K562 (cell line): Measurements from ENCODE around the gene C11orf42. TPM values are rescaled to one million over a fixed set of nuclear protein-coding genes. Genes with fewer than 3 reads are reported as not detected.
A peak's percentile ranks its signal among the peaks of the same experiment; 100 is the strongest.

Experiments used
- AFF4 ChIP-seq: sonication (generic); formaldehyde crosslinking; IDR thresholded peaks from 2 replicates; pipeline ENCODE4 v1.8.0; 2023; ENCODE audit warnings: mild to moderate bottlenecking, missing genetic modification reagents
- BCLAF1 ChIP-seq, 2 experiments: fragments of 450-650 bp in 1 of 2; IDR thresholded peaks; 2 replicates each; pipeline ENCODE4 v1.6.1; 2011 to 2017; ENCODE audit warnings: low read depth in 2 of 2, antibody characterized with exemption in 1 of 2, borderline replicate concordance in 1 of 2, low read length in 1 of 2, mild to moderate bottlenecking in 1 of 2, mixed read lengths in 1 of 2; ENCODE audit not compliant: control insufficient read depth in 1 of 2
- GTF2E2 ChIP-seq: fragments of 200-800 bp; sonication (Bioruptor generic); IDR thresholded peaks from 2 replicates; pipeline ENCODE4 v1.6.1; 2016; ENCODE audit warnings: missing genetic modification characterization, missing compliant biosample characterization
- IRF1 ChIP-seq: sonication (generic); formaldehyde crosslinking; IDR thresholded peaks from 2 replicates; pipeline ENCODE4 v1.8.0; 2022; ENCODE audit warnings: missing genetic modification reagents, mild to moderate bottlenecking, borderline replicate concordance
- JUN ChIP-seq, 2 experiments: sonication (generic) in 1 of 2; formaldehyde crosslinking in 1 of 2; IDR thresholded peaks; 2 replicates each; pipeline versions ENCODE4 v1.6.1 to v1.8.0; 2012 to 2022; ENCODE audit warnings: borderline replicate concordance in 2 of 2, mild to moderate bottlenecking in 2 of 2, improper control_type of control experiment in 1 of 2, low read depth in 1 of 2, low read length in 1 of 2, missing genetic modification reagents in 1 of 2
- KLF6 ChIP-seq: fragments of 250-450 bp; sonication (Bioruptor Pico); IDR thresholded peaks from 2 replicates; pipeline ENCODE4 v1.4.0; 2020; ENCODE audit warnings: mild to moderate bottlenecking, moderate library complexity, borderline replicate concordance
- MBD1 ChIP-seq: fragments of 250-450 bp; sonication (Bioruptor Pico); IDR thresholded peaks from 2 replicates; pipeline ENCODE4 v1.8.0; 2022; ENCODE audit warnings: inconsistent platforms
- RBM25 ChIP-seq: fragments of 200-400 bp; formaldehyde crosslinking; IDR thresholded peaks from 2 replicates; pipeline ENCODE4 v1.6.1; 2018; ENCODE audit warnings: low read length, low read depth, moderate library complexity; ENCODE audit not compliant: severe bottlenecking
- XRCC3 ChIP-seq: fragments of 450-650 bp; IDR thresholded peaks from 2 replicates; pipeline ENCODE4 v1.6.1; 2017; ENCODE audit warnings: mild to moderate bottlenecking, moderate library complexity
- YY1 ChIP-seq, 3 experiments: IDR thresholded peaks; 2 replicates each; pipeline ENCODE4 v1.6.1; 2011; ENCODE audit warnings: low read length in 2 of 3, mild to moderate bottlenecking in 2 of 3, moderate library complexity in 2 of 3, borderline replicate concordance in 1 of 3, control low read depth in 1 of 3, low read depth in 1 of 3; ENCODE audit not compliant: insufficient read depth in 3 of 3, insufficient replicate concordance in 2 of 3, control insufficient read depth in 1 of 3, insufficient read length in 1 of 3; ENCODE audit errors: extremely low read depth in 1 of 3
- ZNF3 ChIP-seq: fragments of 250-450 bp; sonication (Bioruptor Pico); IDR thresholded peaks from 2 replicates; pipeline ENCODE4 v1.5.0; 2021; ENCODE audit warnings: mild to moderate bottlenecking, moderate library complexity
- polyA plus RNA-seq, 8 experiments: library from polyadenylated mRNA; depleted of rRNA in 4 of 8; stranded (reverse) in 5 of 8; unstranded in 3 of 8; fragments of >200 nt; fragmentation: Nextera tagmentation in 2 of 8; fragmentation: Illumina TruSeq in 1 of 8; extraction: Ambion mirVana in 2 of 8; extraction: Trizol in 1 of 8; gene quantifications; 2 replicates each; pipeline versions ENCODE4 v1.2.1 to v1.2.3, GENCODE V29; 2011 to 2014; ENCODE audit warnings: inconsistent platforms in 1 of 8, missing spikeins in 1 of 8
- total RNA-seq, 7 experiments: library from RNA; depleted of rRNA in 6 of 7; stranded (reverse); fragments of >200 nt in 6 of 7; fragmentation: Illumina TruSeq in 2 of 7; extraction: Trizol in 2 of 7; gene quantifications; 2 replicates each; pipeline versions ENCODE4 v1.2.1 to v1.2.3, GENCODE V29; 2011 to 2021; ENCODE audit warnings: low replicate concordance in 1 of 7

Gene C11orf42
- total and polyA plus RNA-seq, 9 of the 15 experiments (the other 6 are each of a cell fraction or from before 2014, with no cell fraction given): not detected

GRCh38 chr11:6234387-6235107 lies 29.2 kb downstream of the C11orf42 start, which contains the start of gene FHIP1B (continued):
- no peak for TF ChIP-seq MBD1 (CRISPR knock-in tag)
- TF ChIP-seq RBM25: peak; percentile 77
- TF ChIP-seq ZNF3: no peak
- no peak for TF ChIP-seq IRF1 (CRISPR knock-in tag)
- no peak for TF ChIP-seq BCLAF1 (IDR thresholded peaks at IDR 0.05; ENCODE audit: borderline replicate concordance in 1 of 2, control insufficient read depth in 1 of 2, low read depth in 2 of 2, low read length in 1 of 2)
- TF ChIP-seq AFF4 (CRISPR knock-in tag): no peak
- TF ChIP-seq GTF2E2 (tag): no peak
- TF ChIP-seq KLF6 (CRISPR knock-in tag): no peak
- peak; percentile 18; the same call in 1 of the 2 replicates for TF ChIP-seq JUN (IDR thresholded peaks at IDR 0.05; ENCODE audit: borderline replicate concordance, low read depth, low read length)
- no peak for TF ChIP-seq JUN (CRISPR knock-in tag; IDR thresholded peaks at IDR 0.05; ENCODE audit: borderline replicate concordance)
- TF ChIP-seq XRCC3: no peak
- peak; percentile 55 to 91 (median 84) for TF ChIP-seq YY1 (IDR thresholded peaks at IDR 0.05; ENCODE audit: borderline replicate concordance in 1 of 3, control insufficient read depth in 1 of 3, extremely low read depth in 1 of 3, insufficient read depth in 3 of 3, insufficient read length in 1 of 3, insufficient replicate concordance in 2 of 3, low read depth in 1 of 3, low read length in 2 of 3)
